ENCODE results near the gene LY6G5C. TPM values are rescaled to one million over a fixed set of nuclear protein-coding genes. Genes with fewer than 3 reads are reported as not detected.

The LY6G5C gene
- total and polyA plus RNA-seq, 9 of the 15 experiments (the other 6 are each of a cell fraction or from before 2014, with no cell fraction given), result 0.10 to 0.67 (median 0.46) TPM; not detected in 4

DNA sequence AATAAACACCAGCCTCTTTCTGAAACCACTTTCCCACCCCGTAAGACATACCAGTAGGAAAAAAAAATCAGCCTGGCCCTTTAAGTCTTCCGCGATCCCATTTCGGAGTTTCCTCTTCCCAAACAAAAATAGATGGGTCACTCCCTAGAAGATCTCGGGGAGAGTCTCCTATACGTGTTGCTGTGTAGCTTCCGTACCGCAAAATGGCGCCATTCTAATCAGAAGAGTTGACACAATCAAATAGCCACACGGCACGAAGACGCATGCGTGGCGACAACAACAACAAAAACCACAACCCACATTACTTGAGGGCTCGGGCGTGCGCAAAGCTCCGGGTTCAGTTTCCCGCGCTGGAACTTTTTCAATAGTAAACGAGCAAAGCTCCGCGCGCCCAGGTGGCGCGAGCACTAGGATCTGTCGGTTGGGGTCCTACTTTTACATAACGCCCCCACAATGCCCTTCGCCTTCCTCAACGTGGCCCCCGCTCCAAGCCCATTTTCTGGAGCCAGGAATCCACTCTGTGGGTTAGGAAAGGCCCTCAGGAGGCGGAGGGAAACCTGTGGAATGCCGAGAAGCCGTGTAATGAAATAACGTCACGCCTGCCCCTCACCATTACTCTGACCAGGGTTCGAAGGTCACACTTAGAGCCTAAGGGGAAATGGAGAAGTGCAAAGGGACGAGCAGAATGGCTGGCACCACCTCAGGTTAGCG is 15.9 kb downstream of the LY6G5C start, which contains the start of gene GPANK1 (continued):
- TF ChIP-seq, protein P1, sequence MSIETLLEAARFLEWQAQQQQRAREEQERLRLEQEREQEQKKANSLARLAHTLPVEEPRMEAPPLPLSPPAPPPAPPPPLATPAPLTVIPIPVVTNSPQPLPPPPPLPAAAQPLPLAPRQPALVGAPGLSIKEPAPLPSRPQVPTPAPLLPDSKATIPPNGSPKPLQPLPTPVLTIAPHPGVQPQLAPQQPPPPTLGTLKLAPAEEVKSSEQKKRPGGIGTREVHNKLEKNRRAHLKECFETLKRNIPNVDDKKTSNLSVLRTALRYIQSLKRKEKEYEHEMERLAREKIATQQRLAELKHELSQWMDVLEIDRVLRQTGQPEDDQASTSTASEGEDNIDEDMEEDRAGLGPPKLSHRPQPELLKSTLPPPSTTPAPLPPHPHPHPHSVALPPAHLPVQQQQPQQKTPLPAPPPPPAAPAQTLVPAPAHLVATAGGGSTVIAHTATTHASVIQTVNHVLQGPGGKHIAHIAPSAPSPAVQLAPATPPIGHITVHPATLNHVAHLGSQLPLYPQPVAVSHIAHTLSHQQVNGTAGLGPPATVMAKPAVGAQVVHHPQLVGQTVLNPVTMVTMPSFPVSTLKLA (conservative IDR thresholded peaks at IDR 0.05), result no peak
- TF ChIP-seq CAMTA2 (CRISPR knock-in tag; conservative IDR thresholded peaks at IDR 0.05), result no peak
- TF ChIP-seq, protein P2, sequence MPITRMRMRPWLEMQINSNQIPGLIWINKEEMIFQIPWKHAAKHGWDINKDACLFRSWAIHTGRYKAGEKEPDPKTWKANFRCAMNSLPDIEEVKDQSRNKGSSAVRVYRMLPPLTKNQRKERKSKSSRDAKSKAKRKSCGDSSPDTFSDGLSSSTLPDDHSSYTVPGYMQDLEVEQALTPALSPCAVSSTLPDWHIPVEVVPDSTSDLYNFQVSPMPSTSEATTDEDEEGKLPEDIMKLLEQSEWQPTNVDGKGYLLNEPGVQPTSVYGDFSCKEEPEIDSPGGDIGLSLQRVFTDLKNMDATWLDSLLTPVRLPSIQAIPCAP (CRISPR knock-in tag; IDR thresholded peaks at IDR 0.05; ENCODE audit: borderline replicate concordance), result no peak; the same call in 1 of the 2 replicates
- no peak for TF ChIP-seq NCOA4 (IDR thresholded peaks at IDR 0.05; ENCODE audit: partially characterized antibody)
- TF ChIP-seq NCOA6 (IDR thresholded peaks at IDR 0.05), result no peak
- 0 out of 2 replicates have a peak, but pooled peaks have one; percentile 4 for TF ChIP-seq ZNF77 (CRISPR knock-in tag; IDR thresholded peaks at IDR 0.05)
- peak; percentile 83; the same call in 1 of the 2 replicates for TF ChIP-seq ZNF668 (CRISPR knock-in tag; IDR thresholded peaks at IDR 0.05)
- no peak for TF ChIP-seq RBM17 (IDR thresholded peaks at IDR 0.05; ENCODE audit: borderline replicate concordance, low read depth, low read length)
- peak; percentile 80 for TF ChIP-seq HCFC1 (IDR thresholded peaks at IDR 0.05; ENCODE audit: low read depth, low read length)
- no peak for TF ChIP-seq ZNF764 (CRISPR knock-in tag; IDR thresholded peaks at IDR 0.05; ENCODE audit: low read depth)
- TF ChIP-seq NFXL1 (CRISPR knock-in tag; IDR thresholded peaks at IDR 0.05), result 0 out of 2 replicates have a peak, but pooled peaks have one; percentile 35
- TF ChIP-seq ZNF165 (CRISPR knock-in tag; IDR thresholded peaks at IDR 0.05; ENCODE audit: borderline replicate concordance), result no peak
- TF ChIP-seq, protein P3, sequence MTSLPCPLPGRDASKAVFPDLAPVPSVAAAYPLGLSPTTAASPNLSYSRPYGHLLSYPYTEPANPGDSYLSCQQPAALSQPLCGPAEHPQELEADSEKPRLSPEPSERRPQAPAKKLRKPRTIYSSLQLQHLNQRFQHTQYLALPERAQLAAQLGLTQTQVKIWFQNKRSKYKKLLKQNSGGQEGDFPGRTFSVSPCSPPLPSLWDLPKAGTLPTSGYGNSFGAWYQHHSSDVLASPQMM (CRISPR knock-in tag; IDR thresholded peaks at IDR 0.05), result no peak
- no peak; the same call in 1 of the 2 replicates for TF ChIP-seq KLF10 (CRISPR knock-in tag; IDR thresholded peaks at IDR 0.05)
- no peak for TF ChIP-seq DNMT1 (IDR thresholded peaks at IDR 0.05)
- TF ChIP-seq, protein P4, sequence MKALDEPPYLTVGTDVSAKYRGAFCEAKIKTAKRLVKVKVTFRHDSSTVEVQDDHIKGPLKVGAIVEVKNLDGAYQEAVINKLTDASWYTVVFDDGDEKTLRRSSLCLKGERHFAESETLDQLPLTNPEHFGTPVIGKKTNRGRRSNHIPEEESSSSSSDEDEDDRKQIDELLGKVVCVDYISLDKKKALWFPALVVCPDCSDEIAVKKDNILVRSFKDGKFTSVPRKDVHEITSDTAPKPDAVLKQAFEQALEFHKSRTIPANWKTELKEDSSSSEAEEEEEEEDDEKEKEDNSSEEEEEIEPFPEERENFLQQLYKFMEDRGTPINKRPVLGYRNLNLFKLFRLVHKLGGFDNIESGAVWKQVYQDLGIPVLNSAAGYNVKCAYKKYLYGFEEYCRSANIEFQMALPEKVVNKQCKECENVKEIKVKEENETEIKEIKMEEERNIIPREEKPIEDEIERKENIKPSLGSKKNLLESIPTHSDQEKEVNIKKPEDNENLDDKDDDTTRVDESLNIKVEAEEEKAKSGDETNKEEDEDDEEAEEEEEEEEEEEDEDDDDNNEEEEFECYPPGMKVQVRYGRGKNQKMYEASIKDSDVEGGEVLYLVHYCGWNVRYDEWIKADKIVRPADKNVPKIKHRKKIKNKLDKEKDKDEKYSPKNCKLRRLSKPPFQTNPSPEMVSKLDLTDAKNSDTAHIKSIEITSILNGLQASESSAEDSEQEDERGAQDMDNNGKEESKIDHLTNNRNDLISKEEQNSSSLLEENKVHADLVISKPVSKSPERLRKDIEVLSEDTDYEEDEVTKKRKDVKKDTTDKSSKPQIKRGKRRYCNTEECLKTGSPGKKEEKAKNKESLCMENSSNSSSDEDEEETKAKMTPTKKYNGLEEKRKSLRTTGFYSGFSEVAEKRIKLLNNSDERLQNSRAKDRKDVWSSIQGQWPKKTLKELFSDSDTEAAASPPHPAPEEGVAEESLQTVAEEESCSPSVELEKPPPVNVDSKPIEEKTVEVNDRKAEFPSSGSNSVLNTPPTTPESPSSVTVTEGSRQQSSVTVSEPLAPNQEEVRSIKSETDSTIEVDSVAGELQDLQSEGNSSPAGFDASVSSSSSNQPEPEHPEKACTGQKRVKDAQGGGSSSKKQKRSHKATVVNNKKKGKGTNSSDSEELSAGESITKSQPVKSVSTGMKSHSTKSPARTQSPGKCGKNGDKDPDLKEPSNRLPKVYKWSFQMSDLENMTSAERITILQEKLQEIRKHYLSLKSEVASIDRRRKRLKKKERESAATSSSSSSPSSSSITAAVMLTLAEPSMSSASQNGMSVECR (CRISPR knock-in tag; IDR thresholded peaks at IDR 0.05), result no peak; the same call in 1 of the 2 replicates
- TF ChIP-seq GTF2E2 (tag; IDR thresholded peaks at IDR 0.05), result no peak
- no peak; the same call in 1 of the 2 replicates for TF ChIP-seq HMG20B (CRISPR knock-in tag; IDR thresholded peaks at IDR 0.05)
- no peak for TF ChIP-seq ADNP (tag; IDR thresholded peaks at IDR 0.05)
- TF ChIP-seq PYGO2 (tag; IDR thresholded peaks at IDR 0.05), result no peak
